Neuronal stem cell (in vitro differentiated cells): ENCODE results near the gene RBM20.

Experiments used
- DNase-seq: peaks from one replicate; pipeline ENCODE4 v3.0.0-alpha.2; 2013; ENCODE audit warnings: low spot score
- H2AFZ ChIP-seq: one replicate; pipeline ENCODE4 v1.6.1; 2013; ENCODE audit warnings: mild to moderate bottlenecking, low read length, inconsistent platforms
- H2AK5ac ChIP-seq: 2 replicates; pipeline ENCODE4 v1.6.1; 2013; ENCODE audit warnings: low read depth, mild to moderate bottlenecking, inconsistent platforms, low read length, moderate library complexity, mixed read lengths
- H2BK120ac ChIP-seq: 2 replicates; pipeline ENCODE4 v1.6.1; 2013; ENCODE audit warnings: low read depth, mild to moderate bottlenecking, inconsistent platforms, low read length, moderate library complexity, mixed read lengths
- H2BK12ac ChIP-seq: one replicate; pipeline ENCODE4 v1.6.1; 2013; ENCODE audit warnings: low read length, inconsistent platforms
- H2BK15ac ChIP-seq: 2 replicates; pipeline ENCODE4 v1.6.1; 2013; ENCODE audit warnings: mild to moderate bottlenecking, low read length, inconsistent platforms, mixed read lengths
- H2BK5ac ChIP-seq: one replicate; pipeline ENCODE4 v1.6.1; 2013; ENCODE audit warnings: inconsistent platforms, mild to moderate bottlenecking, low read length, moderate library complexity
- H3K14ac ChIP-seq: one replicate; pipeline ENCODE4 v1.6.1; 2013; ENCODE audit warnings: low read length, inconsistent platforms
- H3K18ac ChIP-seq: 2 replicates; pipeline ENCODE4 v1.6.1; 2013; ENCODE audit warnings: low read length, inconsistent platforms
- H3K23ac ChIP-seq: 2 replicates; pipeline ENCODE4 v1.6.1; 2013; ENCODE audit warnings: low read depth, mild to moderate bottlenecking, mixed read lengths, low read length, inconsistent platforms; ENCODE audit not compliant: poor library complexity
- H3K27ac ChIP-seq: replicated peaks from 3 replicates; pipeline ENCODE4 v1.5.1; 2013; ENCODE audit warnings: low read length, inconsistent platforms
- H3K27me3 ChIP-seq, 3 experiments: 2 replicates each; pipeline ENCODE4 v1.6.1; 2013; ENCODE audit warnings: low read length in 3 of 3, mild to moderate bottlenecking in 2 of 3, inconsistent platforms in 1 of 3, low read depth in 1 of 3, mixed read lengths in 1 of 3, moderate library complexity in 1 of 3; ENCODE audit not compliant: control insufficient read depth in 3 of 3, insufficient read depth in 3 of 3
- H3K36me3 ChIP-seq, 2 donors: replicated peaks in 1 of 2; 2 replicates each; pipeline ENCODE4 v1.6.1; 2013; ENCODE audit warnings: low read length in 2 of 2; ENCODE audit not compliant: control insufficient read depth in 2 of 2, insufficient read depth in 2 of 2
- H3K4ac ChIP-seq: 2 replicates; pipeline ENCODE4 v1.6.1; 2013; ENCODE audit warnings: inconsistent platforms, mild to moderate bottlenecking, low read length, moderate library complexity
- H3K4me1 ChIP-seq, 2 donors: 1 replicate in 1 of 2; 2 replicates in 1 of 2; pipeline ENCODE4 v1.6.1; 2013; ENCODE audit warnings: low read length in 2 of 2, low read depth in 1 of 2; ENCODE audit not compliant: control insufficient read depth in 2 of 2, insufficient read depth in 1 of 2
- H3K4me2 ChIP-seq: one replicate; pipeline ENCODE4 v1.6.1; 2013; ENCODE audit warnings: mild to moderate bottlenecking, low read length, inconsistent platforms; ENCODE audit not compliant: insufficient read depth, poor library complexity, severe bottlenecking
- H3K4me3 ChIP-seq, 2 donors: 2 replicates each; pipeline ENCODE4 v1.5.1; 2013; ENCODE audit warnings: low read length in 2 of 2, mild to moderate bottlenecking in 2 of 2, inconsistent platforms in 1 of 2, moderate library complexity in 1 of 2
- H3K79me1 ChIP-seq: one replicate; pipeline ENCODE4 v1.6.1; 2013; ENCODE audit warnings: low read depth, mild to moderate bottlenecking, inconsistent platforms, low read length, moderate library complexity
- H3K9ac ChIP-seq: one replicate; pipeline ENCODE4 v1.6.1; 2013; ENCODE audit warnings: mild to moderate bottlenecking, low read depth, low read length, inconsistent platforms; ENCODE audit not compliant: poor library complexity
- H3K9me3 ChIP-seq, 2 donors: replicated peaks in 1 of 2; 2 replicates each; pipeline versions ENCODE3 to v1.6.1; 2013; ENCODE audit warnings: low read length in 2 of 2, mild to moderate bottlenecking in 2 of 2, inconsistent platforms in 1 of 2, low read depth in 1 of 2, mixed read lengths in 1 of 2, moderate library complexity in 1 of 2; ENCODE audit not compliant: control insufficient read depth in 2 of 2, insufficient read depth in 1 of 2
- H4K8ac ChIP-seq: one replicate; pipeline ENCODE4 v1.6.1; 2013; ENCODE audit warnings: low read depth, mild to moderate bottlenecking, inconsistent platforms, low read length, moderate library complexity
- H4K91ac ChIP-seq: one replicate; pipeline ENCODE4 v1.6.1; 2013; ENCODE audit warnings: low read length, low read depth, mild to moderate bottlenecking, inconsistent platforms; ENCODE audit not compliant: poor library complexity
- WGBS, 2 donors: extraction: QIAGEN DNeasy Blood & Tissue Kit; methylation state at CpG; one replicate each; pipeline ENCODE4 v1.1.7; 2013; ENCODE audit warnings: missing lambda C conversion rate in 2 of 2, mixed read lengths in 1 of 2; ENCODE audit not compliant: insufficient read length in 2 of 2, insufficient replicate concordance in 1 of 2; ENCODE audit errors: extremely low coverage in 2 of 2; 5-methylcytosine and 5-hydroxymethylcytosine counted together

RBM20 gene

DNA sequence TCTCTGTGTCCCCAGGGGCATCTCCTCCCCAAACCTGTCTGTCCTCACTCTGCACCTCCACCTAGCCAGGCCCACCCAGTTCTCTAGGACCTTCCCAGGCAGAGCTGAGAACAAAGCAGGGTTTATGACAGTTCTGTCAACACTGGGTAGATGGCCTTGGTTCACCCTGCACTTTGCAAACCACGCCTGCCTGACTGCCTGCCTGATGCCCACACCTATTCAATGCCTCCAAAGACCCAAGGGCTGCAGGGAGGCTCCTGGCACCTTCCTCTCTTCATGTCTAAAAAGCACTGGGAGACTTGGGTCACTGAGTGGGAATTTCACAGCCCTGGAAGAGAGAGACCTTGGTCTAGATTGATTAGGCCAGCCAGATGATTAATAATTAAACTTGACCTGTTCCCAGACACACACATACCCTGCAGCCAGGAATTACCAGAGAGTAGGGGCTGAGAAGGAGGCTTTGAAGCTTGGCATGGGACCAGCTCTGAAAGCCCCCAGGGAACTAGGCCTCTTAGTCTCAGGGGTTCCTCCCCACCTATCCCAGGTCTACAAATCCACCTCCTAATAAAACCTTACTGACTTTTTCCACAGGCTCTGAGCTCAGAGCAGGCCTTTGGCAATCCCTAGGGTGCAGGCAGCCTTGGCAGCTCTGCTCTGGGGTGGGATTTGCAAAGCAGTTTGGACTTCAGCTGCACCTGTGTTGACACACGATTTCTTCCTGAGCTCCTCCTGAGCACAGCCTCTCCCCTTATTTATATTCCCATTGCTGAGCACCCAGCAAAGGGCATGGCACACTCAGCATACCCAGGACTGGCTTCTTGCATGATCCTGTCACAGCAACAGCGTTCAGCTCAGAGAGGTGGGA, 201.9 kb downstream of the RBM20 start:
- Histone ChIP-seq H2BK120ac (peak overlapping the region; percentile 38), H3K4me1 (peaks cover 5 to 12% of the 10 kb centered on the region in 2 donors)
- WGBS, 2 donors, result no CpG with 5 or more reads among the region's 3 CpGs

DNA sequence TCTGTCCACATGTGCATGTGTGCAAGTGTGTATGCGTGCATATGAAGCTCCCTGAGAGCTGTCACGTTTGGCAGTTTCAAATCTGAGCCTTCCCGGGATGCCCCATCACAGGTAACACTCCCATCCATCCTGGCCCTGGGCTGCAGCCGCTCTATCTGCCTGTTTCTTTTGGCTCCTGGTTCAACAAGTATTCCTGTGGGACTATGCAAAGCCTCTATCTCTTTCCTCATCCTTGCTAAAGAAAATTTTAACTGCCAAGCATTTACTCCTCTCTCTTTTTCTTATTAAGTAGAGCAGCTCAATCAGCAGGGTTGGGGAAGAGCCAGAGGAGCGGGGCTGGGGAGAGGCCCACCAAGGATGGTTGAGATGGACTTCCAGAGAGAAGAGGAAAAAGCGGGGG, 203.2 kb downstream of the RBM20 start:
- H3K4me1 ChIP-seq, result peaks cover 4 to 9% of the 10 kb centered on the region in 2 donors
- H3K9ac ChIP-seq, result no peak overlapping the region
- no peak overlapping the region for H3K4me2 ChIP-seq
- DNase-seq, result no peak
- no peak overlapping the region for H3K4ac ChIP-seq
- no peaks in the 10 kb centered on the region for H3K27me3 ChIP-seq
- no peak overlapping the region for H4K8ac ChIP-seq
- H3K36me3 ChIP-seq, result no peaks in the 10 kb centered on the region
- H2BK120ac ChIP-seq, result no peak overlapping the region
- no peak overlapping the region for H2BK5ac ChIP-seq
- no peak overlapping the region for H3K14ac ChIP-seq
- no peak overlapping the region for H3K27ac ChIP-seq
- WGBS, 2 donors, result no CpG with 5 or more reads among the region's 6 CpGs
- no peak overlapping the region for H3K23ac ChIP-seq
- no peaks in the 10 kb centered on the region for H3K9me3 ChIP-seq
- peak overlapping the region; percentile 27 for H2AFZ ChIP-seq
- H3K4me3 ChIP-seq, result no peak overlapping the region
- H3K18ac ChIP-seq, result no peak overlapping the region
- H4K91ac ChIP-seq, result no peak overlapping the region
- H2BK15ac ChIP-seq, result no peak overlapping the region
- no peak overlapping the region for H2BK12ac ChIP-seq
- no peak overlapping the region for H2AK5ac ChIP-seq
- no peaks in the 10 kb centered on the region for H3K79me1 ChIP-seq

More for the DNA sequence above, 201.9 kb downstream of the RBM20 start:
- peak overlapping the region; percentile 52 for H2BK12ac ChIP-seq
- H3K9me3 ChIP-seq, result no peaks in the 10 kb centered on the region
- peak overlapping the region; percentile 8 for H3K9ac ChIP-seq
- H2AFZ ChIP-seq, result no peak overlapping the region
- H3K14ac ChIP-seq, result no peak overlapping the region
- no peak overlapping the region for H3K4me3 ChIP-seq
- no peak overlapping the region for H4K91ac ChIP-seq
- peak overlapping the region; percentile 79 for H2BK5ac ChIP-seq
- H3K27ac ChIP-seq, result no peak overlapping the region
- H3K4ac ChIP-seq, result no peak overlapping the region
- peak overlapping the region; percentile 35 for H3K23ac ChIP-seq
- peak overlapping the region; percentile 54 for H2AK5ac ChIP-seq
- DNase-seq, result no peak
- no peaks in the 10 kb centered on the region for H3K79me1 ChIP-seq
- no peaks in the 10 kb centered on the region for H3K36me3 ChIP-seq
- H2BK15ac ChIP-seq, result no peak overlapping the region
- H3K4me2 ChIP-seq, result no peak overlapping the region
- no peaks in the 10 kb centered on the region for H3K27me3 ChIP-seq
- peak overlapping the region; percentile 6 for H3K18ac ChIP-seq
- no peak overlapping the region for H4K8ac ChIP-seq

DNA sequence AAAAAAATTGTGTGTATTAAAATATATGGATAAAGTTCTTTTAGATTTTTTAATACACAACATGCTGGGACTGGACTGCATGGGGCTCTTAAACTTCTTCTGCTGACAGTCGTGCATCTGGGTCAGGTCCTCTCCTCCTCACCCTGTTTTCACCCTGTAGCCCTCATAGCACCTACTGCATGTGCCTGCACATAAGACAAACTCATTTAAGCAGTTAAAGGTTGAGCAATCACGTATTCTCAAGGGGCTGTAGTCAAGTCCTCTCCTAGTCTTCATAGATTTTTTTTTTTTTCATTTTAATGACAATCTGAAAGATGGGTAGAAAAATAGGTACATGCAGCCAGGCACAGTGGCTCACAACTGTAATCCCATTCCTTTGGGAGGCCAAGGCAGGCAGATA, 204.0 kb downstream of the RBM20 start:
- Histone ChIP-seq H2BK15ac (no peak overlapping the region), H3K27ac (no peak overlapping the region), H4K91ac (no peak overlapping the region), H4K8ac (no peak overlapping the region), H3K18ac (no peak overlapping the region), H3K9ac (no peak overlapping the region), H3K9me3 (no peaks in the 10 kb centered on the region), H2BK5ac (no peak overlapping the region), H3K4me3 (no peak overlapping the region), H3K4ac (no peak overlapping the region), H2BK12ac (no peak overlapping the region), H2AK5ac (no peak overlapping the region), H3K23ac (no peak overlapping the region), H3K4me1 (peaks cover 2 to 8% of the 10 kb centered on the region in 2 donors), H3K36me3 (no peaks in the 10 kb centered on the region), H3K79me1 (no peaks in the 10 kb centered on the region), H3K14ac (no peak overlapping the region), H3K4me2 (no peak overlapping the region), H3K27me3 (no peaks in the 10 kb centered on the region), H2AFZ (no peak overlapping the region), H2BK120ac (no peak overlapping the region)
- no CpG with 5 or more reads among the region's 2 CpGs for WGBS, 2 donors
- DNase-seq, result no peak

DNA sequence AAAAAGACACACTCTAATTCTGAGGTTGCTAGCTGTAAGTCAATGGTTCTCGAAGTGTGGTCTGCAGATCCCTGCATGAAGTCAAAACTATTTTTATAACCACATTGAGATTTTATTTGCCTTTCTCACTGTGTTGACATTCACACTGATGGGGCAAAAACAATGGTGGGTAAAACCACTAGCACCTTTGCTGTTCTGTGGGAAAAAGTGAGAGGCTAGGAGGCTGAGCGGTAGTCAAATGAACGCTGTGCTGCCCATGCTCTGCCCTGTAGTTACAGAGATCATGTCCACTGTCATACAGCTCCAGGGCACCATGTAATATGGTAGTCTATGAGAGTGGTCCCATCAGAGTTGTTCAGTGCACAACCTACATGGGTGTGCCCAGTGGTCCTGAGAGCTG, 206.0 kb downstream of the RBM20 start:
- Histone ChIP-seq H2BK5ac (no peak overlapping the region), H3K23ac (no peak overlapping the region), H3K4me2 (no peak overlapping the region), H2BK12ac (no peak overlapping the region), H3K14ac (no peak overlapping the region), H3K9ac (no peak overlapping the region), H2AK5ac (no peak overlapping the region), H3K36me3 (no peaks in the 10 kb centered on the region), H4K91ac (no peak overlapping the region), H2BK15ac (no peak overlapping the region), H3K79me1 (no peaks in the 10 kb centered on the region), H3K9me3 (no peaks in the 10 kb centered on the region), H3K27ac (no peak overlapping the region), H2AFZ (no peak overlapping the region), H3K4ac (no peak overlapping the region), H3K4me3 (no peak overlapping the region), H3K18ac (no peak overlapping the region), H3K27me3 (no peaks in the 10 kb centered on the region), H3K4me1 (peaks cover 0 to 5% of the 10 kb centered on the region in 2 donors), H4K8ac (no peak overlapping the region), H2BK120ac (no peak overlapping the region)
- no CpG with 5 or more reads among the region's 3 CpGs for WGBS, 2 donors
- DNase-seq, result no peak
